Activated CD4-positive, alpha-beta T cell treated with anti-CD3 and anti-CD28 coated beads for 1 hour (primary cell): ENCODE measurements around the gene KRTAP4-16.
"Not testable (repeated sequence)": the region's sequence is repeated elsewhere in the genome, so short reads cannot be mapped to it uniquely, and the experiment has no call there.

Source experiments
- DNase-seq: peaks from one replicate; pipeline ENCODE4 v3.0.0-alpha.2; 2020

The KRTAP4-16 gene

DNA sequence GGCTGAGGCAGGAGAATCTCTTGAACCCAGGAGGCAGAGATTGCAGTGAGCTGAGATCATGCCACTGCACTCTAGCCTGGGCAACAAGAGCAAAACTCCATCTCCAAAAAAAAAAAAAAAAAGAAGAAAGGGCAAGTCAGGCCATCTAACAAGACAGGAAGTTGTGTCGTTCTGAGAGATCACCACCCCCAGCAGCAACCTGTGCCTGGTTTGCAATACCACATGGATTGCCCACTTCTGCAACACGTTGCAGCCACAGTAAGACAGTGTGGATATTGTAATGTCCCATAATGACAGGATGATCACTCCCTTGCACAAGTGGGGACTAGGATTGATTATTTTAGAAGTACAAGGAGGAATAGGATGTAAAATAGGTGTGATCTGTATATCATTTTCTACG is 33.0 kb downstream of the KRTAP4-16 start:
- no peak for DNase-seq

- DNase-seq = no peak
Observed at GRCh38 chr17:41067281-41067680, 34.7 kb downstream of the KRTAP4-16 start.

DNA sequence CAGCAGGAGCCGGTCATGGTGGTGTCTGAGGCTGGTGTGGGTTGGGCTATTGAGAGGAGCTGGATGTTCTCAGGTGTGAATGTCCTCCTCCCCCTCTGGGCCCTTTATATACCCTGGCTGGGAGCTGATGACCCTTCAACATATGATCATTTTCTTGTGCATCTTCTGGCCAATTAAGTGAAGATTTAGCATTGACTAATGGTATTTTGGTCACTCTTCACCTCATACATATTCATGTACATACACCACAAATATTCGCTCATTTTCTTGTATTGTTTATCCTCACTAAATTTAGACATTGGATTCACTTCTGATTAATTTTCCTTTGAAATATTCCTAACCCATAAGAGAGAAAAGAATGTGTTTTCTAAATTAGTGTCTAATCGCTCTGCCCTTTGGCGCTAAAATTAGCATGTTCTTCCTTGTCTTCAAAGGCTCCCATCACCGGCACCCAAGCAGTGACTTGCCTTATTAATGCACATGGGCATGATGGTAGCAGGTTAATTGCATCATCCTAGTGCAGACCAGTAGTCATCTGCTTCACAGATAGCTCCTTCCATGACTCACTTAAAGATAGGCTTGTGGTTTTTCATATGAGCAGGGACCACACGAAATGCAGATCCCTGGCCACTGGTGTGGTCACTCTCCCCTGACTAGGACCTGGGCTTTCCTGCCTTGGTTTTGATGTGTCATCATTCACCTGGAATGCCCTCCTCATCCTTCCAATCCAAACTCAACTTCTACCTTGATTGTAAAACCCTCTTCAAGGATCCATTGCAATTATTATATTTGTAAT is 36.0 kb downstream of the KRTAP4-16 start, which contains the start of gene KRTAP2-4:
TSS of gene KRTAP2-4 (minus strand) at position 51 of the 796 bp plus-strand sequence. CDS start at position 17, 34 bp downstream.
- DNase-seq = no peak

DNA sequence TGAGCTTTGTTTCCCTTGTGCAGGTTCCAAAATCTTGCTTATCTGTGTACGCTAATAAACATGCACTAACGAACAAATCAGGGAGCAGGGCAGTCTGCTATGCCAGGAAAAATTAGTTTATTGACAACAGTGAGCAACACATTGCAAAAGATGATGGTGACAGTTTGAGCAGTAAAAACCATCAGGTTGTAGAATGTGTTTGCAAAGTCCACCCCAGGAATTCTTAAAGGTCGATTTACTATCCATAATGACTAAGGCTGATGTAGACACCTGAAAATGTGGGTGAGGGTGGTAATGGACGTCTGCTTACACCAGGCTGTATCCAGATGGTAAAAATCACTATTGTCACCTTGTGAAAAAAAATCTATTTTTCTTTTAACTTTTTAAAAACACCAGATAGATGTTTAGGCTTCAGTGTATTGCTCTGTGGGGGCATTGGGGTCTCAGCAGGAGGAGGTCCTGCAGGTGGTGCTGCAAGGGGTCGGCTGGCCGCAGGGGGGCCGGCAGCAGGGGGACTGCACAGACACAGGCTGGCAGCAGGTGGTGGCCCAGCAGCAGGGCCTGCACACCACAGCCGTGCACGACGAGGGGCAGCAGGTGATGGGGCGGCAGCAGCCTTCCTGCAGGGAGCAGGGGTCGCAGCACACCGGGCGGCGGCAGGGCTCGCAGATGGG is 36.9 kb downstream of the KRTAP4-16 start:
- not testable (repeated sequence) for DNase-seq

GRCh38 chr17:41064301-41064700 is 37.7 kb downstream of the KRTAP4-16 start:
- DNase-seq = no peak

DNA sequence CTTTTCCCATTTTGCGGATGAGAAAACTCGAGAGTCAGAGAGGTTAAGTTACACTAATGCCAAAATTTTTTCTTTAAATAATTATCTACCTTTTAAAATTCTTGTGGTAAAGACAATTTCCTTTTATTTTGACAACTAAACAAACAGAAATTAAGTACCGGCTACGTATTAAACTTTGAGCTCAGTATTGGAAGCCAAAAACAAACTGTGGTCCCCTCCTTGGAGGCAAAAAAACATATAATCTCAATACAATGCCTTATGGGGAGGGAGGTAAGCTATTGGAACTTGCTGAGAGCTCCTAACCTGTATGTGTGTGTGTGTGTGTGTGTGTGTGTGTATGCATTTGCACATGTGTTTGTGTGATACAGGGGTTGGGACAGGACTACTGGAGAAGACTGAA is 38.6 kb downstream of the KRTAP4-16 start:
- no peak for DNase-seq

DNA sequence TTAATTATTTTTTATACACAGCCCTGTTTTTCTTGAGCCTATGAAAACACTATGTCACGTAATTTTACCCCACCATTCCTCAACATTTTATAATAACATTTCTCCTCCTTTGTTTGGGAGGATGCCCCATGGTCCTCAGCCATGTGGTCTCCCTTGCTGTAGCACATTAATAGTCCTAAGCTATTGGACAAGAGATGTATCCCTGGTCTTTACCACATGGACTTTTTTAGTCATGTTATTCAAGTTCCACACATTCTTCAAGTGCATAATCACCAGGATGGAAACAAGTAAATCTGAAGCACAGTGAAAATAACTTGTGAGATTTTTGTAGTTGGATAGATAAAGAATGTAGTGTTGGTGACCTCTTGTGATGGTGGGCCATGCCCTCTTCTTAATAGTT is 40.0 kb downstream of the KRTAP4-16 start:
- no peak for DNase-seq

DNA sequence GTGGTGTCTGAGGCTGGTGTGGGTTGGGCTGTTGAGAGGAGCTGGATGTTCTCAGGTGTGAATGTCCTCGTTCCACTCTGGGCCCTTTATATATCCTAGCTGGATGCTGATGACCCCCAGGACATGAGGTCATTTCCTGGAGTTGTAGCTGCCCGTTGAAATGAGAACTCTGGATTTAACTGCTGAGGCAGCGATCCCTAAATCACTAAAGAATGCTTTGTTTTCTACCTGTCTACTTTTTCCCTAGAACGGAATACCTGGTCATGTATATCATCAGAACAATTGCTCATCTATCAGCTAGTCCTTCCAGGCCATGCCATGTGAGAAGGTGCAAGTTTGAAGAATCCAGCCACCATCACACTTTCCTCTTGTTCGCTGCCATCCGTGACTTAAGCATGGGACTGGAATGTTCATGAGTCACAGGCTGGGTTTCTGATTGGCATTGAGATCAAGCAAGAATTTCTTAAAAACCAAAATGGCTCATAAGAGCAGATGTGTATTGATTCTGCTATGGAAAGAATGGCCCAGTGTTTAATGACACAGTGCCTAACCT is 41.9 kb downstream of the KRTAP4-16 start, which contains the start of gene KRTAP2-3:
TSS of gene KRTAP2-3 (minus strand) at position 63 of the 553 bp plus-strand sequence. CDS start 64 bp downstream, outside the sequence.
- DNase-seq = no peak

- DNase-seq = not testable (repeated sequence)
Observed at GRCh38 chr17:41059276-41060051, 42.5 kb downstream of the KRTAP4-16 start.

DNA sequence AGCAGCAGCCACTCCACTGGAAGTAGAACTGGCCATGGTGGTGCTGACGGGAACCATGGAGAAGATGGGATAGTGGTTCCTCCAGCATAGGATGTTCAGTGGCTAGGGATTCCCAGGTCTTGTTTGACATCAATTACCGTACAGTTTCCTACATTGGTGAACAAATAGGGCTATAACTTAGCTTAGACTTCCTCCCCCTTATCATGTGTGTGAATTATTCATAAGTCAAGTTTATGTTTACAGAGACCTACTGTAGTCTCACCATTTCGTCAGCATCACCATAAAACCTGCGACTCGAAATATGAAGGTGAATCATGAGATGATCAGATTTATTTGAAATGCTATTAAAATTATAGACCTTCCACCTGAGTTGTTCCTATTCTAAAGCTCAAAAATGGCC is 43.3 kb downstream of the KRTAP4-16 start:
- no peak for DNase-seq

DNA sequence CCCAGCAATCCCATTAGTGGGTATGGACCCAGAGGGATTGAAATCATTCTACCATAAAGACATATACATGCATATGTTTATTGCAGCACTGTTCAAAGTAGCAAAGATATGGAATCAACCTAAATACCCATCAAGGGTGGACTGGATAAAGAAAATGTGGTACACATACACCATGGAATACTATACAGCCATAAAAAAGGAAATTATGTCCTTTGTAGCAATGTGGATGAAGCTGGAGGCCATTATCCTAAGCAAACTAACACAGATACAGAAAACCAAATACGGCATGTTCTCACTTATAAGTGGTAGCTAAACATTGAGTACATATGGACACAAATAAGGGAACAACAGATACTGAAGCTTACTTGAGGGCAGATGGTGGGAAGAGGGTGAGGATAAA is 44.5 kb downstream of the KRTAP4-16 start:
- DNase-seq = no peak

GRCh38 chr17:41055130-41055529 is 46.9 kb downstream of the KRTAP4-16 start, which contains the start of gene KRTAP2-2:
KRTAP2-2 (minus strand) TSS chr17:41055230; CDS start chr17:41055211, 19 bp downstream.
- DNase-seq = not testable (repeated sequence)

DNA sequence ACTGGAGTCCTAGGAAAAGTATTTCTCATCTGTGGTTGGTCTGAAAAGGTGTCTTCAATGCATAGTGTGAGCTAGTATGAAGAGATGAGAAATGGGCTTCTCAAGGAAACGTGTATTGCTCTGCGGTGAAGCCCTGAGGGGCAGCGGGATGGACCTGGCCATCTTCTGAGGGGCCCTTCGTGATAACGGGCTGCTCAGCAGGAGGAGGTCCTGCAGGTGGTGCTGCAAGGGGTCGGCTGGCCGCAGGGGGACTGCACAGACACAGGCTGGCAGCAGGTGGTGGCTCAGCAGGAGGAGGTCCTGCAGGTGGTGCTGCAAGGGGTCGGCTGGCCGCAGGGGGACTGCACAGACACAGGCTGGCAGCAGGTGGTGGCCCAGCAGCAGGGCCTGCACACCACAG is 47.5 kb downstream of the KRTAP4-16 start:
- not testable (repeated sequence) for DNase-seq

GRCh38 chr17:41054025-41054424 is 48.0 kb downstream of the KRTAP4-16 start:
- DNase-seq = no peak

DNA sequence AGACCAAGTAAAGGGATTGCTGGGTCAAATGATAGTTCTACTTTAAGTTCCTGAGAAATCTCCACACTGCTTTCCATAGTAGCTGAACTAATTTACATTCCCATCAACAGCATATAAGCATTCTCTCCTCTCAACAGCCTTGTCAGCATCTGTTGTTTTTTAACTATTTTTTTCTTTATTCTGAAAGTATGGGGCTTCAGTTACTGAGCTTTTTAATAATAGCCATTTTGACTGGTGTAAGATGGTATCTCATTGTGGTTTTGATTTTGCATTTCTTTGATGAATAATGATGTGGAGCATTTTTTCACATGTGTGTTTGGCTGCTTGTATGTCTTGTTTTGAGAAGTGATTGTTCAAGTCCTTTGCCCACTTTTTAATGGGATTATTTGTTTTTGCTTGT is 49.4 kb downstream of the KRTAP4-16 start:
- no peak for DNase-seq
